Activated CD4-positive, alpha-beta T cell treated with anti-CD3 and anti-CD28 coated beads, Interleukin-2, amount 50 U/mL, for 24 hours (primary cell): Measurements from ENCODE around the gene DUSP11.
"Not testable (repeated sequence)": the region's sequence is repeated elsewhere in the genome, so short reads cannot be mapped to it uniquely, and the experiment has no call there.

ENCODE experiments used
- DNase-seq, 2 donors: peaks; one replicate each; pipeline ENCODE4 v3.0.0-alpha.2; 2020; ENCODE audit warnings: low read depth in 1 of 2, low spot score in 1 of 2

Gene DUSP11

GRCh38 chr2:73779467-73780236 lies at the start of gene DUSP11:
DUSP11 (minus strand) TSS chr2:73780103; CDS start chr2:73779974, 129 bp downstream.
- peak; percentile 97 for DNase-seq

GRCh38 chr2:73828818-73829570 lies 49.1 kb upstream of the DUSP11 start, which contains the start of gene STAMBP:
STAMBP (plus strand) TSS chr2:73828961; CDS start chr2:73830857, 1,896 bp downstream.
- DNase-seq, result peak; percentile 71 to 90

GRCh38 chr2:73828389-73828817 lies 48.5 kb upstream of the DUSP11 start:
- DNase-seq, result no peak

- DNase-seq, result no peak
Measured at GRCh38 chr2:73827660-73828388, 47.9 kb upstream of the DUSP11 start.

GRCh38 chr2:73827018-73827417 lies 47.1 kb upstream of the DUSP11 start:
- DNase-seq, result no peak

- DNase-seq, result no peak
Measured at GRCh38 chr2:73825408-73825807, 45.5 kb upstream of the DUSP11 start.

GRCh38 chr2:73823916-73824523 lies 44.1 kb upstream of the DUSP11 start:
- DNase-seq, result peak in 1 of 2 donors; percentile 54

GRCh38 chr2:73823416-73823815 lies 43.5 kb upstream of the DUSP11 start:
- DNase-seq, result no peak

GRCh38 chr2:73822991-73823390 lies 43.1 kb upstream of the DUSP11 start:
- no peak for DNase-seq

GRCh38 chr2:73822276-73822675 lies 42.4 kb upstream of the DUSP11 start:
- no peak for DNase-seq

- DNase-seq, result no peak
Measured at GRCh38 chr2:73821669-73822068, 41.8 kb upstream of the DUSP11 start.

- DNase-seq, result peak in 1 of 2 donors; percentile 16
Measured at GRCh38 chr2:73821227-73821626, 41.3 kb upstream of the DUSP11 start.

GRCh38 chr2:73818296-73818695 lies 38.4 kb upstream of the DUSP11 start:
- DNase-seq, result no peak

GRCh38 chr2:73812635-73813034 lies 32.7 kb upstream of the DUSP11 start:
- no peak for DNase-seq

GRCh38 chr2:73811878-73812277 lies 32.0 kb upstream of the DUSP11 start:
- no peak for DNase-seq

- not testable (repeated sequence) for DNase-seq
Measured at GRCh38 chr2:73783883-73784282, 4.0 kb upstream of the DUSP11 start, which contains the start of gene C2orf78. C2orf78 (plus strand) TSS chr2:73784183; CDS start chr2:73784310, 127 bp downstream.

GRCh38 chr2:73783402-73783801 lies 3.5 kb upstream of the DUSP11 start:
- not testable (repeated sequence) for DNase-seq

GRCh38 chr2:73780237-73780582 lies 307 bp upstream of the DUSP11 start:
- DNase-seq, result no peak

GRCh38 chr2:73778867-73779466 lies 936 bp downstream of the DUSP11 start:
- not testable (repeated sequence) for DNase-seq

- DNase-seq, result no peak
Measured at GRCh38 chr2:73776869-73777519, 2.9 kb downstream of the DUSP11 start.
